ENCODE measurements around the gene CRIM1. TPM values are rescaled to one million over a fixed set of nuclear protein-coding genes. Genes with fewer than 3 reads are reported as not detected.

The CRIM1 gene
- total and polyA plus RNA-seq, 4 donors = 2.2 to 22.1 (median 9.6) TPM

DNA sequence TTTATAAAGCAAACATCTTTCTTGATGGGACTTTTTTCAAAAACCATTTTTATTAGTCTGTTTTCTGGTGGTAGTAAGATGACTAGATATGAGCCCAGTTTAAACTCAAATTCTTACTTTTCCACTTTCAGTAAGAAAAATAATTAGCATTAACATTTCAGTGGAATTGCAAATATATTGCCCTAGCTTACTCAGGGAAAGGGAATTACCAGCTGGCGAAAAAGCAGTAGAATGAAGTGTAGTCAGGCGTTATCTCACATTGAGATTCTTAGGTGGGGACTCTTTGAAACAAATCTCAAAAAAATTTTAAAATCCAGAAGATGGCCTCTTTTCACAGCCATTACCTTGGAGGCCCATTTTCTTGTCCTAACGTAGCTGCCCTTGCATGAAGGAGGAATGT is 65.8 kb downstream of the CRIM1 start:
- DNase-seq (ENCODE audit: low spot score) = no peak
- H3K4me3 ChIP-seq (ENCODE audit: low read depth in 1 of 3, low read length in 3 of 3) = no peak overlapping the region
- no peak overlapping the region for H3K9ac ChIP-seq (ENCODE audit: low read depth in 1 of 2, low read length in 2 of 2)
- no peak overlapping the region for H3K27ac ChIP-seq (ENCODE audit: low read depth in 1 of 2, low read length in 2 of 2)
- TF ChIP-seq, protein P1, sequence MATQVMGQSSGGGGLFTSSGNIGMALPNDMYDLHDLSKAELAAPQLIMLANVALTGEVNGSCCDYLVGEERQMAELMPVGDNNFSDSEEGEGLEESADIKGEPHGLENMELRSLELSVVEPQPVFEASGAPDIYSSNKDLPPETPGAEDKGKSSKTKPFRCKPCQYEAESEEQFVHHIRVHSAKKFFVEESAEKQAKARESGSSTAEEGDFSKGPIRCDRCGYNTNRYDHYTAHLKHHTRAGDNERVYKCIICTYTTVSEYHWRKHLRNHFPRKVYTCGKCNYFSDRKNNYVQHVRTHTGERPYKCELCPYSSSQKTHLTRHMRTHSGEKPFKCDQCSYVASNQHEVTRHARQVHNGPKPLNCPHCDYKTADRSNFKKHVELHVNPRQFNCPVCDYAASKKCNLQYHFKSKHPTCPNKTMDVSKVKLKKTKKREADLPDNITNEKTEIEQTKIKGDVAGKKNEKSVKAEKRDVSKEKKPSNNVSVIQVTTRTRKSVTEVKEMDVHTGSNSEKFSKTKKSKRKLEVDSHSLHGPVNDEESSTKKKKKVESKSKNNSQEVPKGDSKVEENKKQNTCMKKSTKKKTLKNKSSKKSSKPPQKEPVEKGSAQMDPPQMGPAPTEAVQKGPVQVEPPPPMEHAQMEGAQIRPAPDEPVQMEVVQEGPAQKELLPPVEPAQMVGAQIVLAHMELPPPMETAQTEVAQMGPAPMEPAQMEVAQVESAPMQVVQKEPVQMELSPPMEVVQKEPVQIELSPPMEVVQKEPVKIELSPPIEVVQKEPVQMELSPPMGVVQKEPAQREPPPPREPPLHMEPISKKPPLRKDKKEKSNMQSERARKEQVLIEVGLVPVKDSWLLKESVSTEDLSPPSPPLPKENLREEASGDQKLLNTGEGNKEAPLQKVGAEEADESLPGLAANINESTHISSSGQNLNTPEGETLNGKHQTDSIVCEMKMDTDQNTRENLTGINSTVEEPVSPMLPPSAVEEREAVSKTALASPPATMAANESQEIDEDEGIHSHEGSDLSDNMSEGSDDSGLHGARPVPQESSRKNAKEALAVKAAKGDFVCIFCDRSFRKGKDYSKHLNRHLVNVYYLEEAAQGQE (IDR thresholded peaks at IDR 0.05) = no peak
- no peak for TF ChIP-seq FOXA1 (IDR thresholded peaks at IDR 0.05)
- no peak for TF ChIP-seq RXRA (IDR thresholded peaks at IDR 0.05)
- no peak for TF ChIP-seq HNF4A (conservative IDR thresholded peaks at IDR 0.05)
- TF ChIP-seq, protein P2, sequence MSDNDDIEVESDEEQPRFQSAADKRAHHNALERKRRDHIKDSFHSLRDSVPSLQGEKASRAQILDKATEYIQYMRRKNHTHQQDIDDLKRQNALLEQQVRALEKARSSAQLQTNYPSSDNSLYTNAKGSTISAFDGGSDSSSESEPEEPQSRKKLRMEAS (IDR thresholded peaks at IDR 0.05) = no peak
- TF ChIP-seq, protein P3, sequence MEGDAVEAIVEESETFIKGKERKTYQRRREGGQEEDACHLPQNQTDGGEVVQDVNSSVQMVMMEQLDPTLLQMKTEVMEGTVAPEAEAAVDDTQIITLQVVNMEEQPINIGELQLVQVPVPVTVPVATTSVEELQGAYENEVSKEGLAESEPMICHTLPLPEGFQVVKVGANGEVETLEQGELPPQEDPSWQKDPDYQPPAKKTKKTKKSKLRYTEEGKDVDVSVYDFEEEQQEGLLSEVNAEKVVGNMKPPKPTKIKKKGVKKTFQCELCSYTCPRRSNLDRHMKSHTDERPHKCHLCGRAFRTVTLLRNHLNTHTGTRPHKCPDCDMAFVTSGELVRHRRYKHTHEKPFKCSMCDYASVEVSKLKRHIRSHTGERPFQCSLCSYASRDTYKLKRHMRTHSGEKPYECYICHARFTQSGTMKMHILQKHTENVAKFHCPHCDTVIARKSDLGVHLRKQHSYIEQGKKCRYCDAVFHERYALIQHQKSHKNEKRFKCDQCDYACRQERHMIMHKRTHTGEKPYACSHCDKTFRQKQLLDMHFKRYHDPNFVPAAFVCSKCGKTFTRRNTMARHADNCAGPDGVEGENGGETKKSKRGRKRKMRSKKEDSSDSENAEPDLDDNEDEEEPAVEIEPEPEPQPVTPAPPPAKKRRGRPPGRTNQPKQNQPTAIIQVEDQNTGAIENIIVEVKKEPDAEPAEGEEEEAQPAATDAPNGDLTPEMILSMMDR (IDR thresholded peaks at IDR 0.05; ENCODE audit: low read depth, low read length, missing input control) = no peak
- no peaks in the 10 kb centered on the region for H3K36me3 ChIP-seq (ENCODE audit: control insufficient read depth in 4 of 4, insufficient read depth in 3 of 4, low read depth in 1 of 4, low read length in 3 of 4)
- no peaks in the 10 kb centered on the region for H3K9me3 ChIP-seq (ENCODE audit: control insufficient read depth in 4 of 4, low read length in 3 of 4)
- WGBS = 92% methylated on average over 3 of the region's 3 CpGs
- H3K4me1 ChIP-seq (ENCODE audit: control insufficient read depth in 4 of 4, insufficient read depth in 4 of 4, low read length in 3 of 4) = no peaks in the 10 kb centered on the region
- no peaks in the 10 kb centered on the region for H3K27me3 ChIP-seq (ENCODE audit: control insufficient read depth in 4 of 4, insufficient read depth in 4 of 4, low read length in 3 of 4)

DNA sequence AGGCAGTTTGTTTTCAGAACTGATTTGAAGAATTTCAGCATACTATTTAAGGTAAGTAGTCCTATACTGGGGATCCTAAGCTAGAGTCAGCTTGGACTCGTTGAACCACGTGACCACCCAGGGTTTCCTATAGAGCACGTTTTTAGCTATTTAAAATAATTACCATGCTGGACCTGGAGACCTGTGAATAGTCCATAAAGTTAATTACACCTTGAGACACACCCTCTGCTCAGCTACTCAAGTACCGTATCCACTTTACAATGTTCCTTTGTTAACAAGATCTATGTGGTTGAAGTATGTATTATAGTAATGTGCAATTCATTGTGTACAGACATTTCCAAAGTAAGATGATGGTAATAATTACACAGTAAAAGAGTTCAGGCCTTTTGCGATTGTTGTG is 67.6 kb downstream of the CRIM1 start:
- H3K27ac ChIP-seq (ENCODE audit: low read depth in 1 of 2, low read length in 2 of 2) = no peak overlapping the region
- TF ChIP-seq TAF1 (conservative IDR thresholded peaks at IDR 0.05) = no peak
- TF ChIP-seq HNF4A (conservative IDR thresholded peaks at IDR 0.05) = no peak
- TF ChIP-seq, protein P4, sequence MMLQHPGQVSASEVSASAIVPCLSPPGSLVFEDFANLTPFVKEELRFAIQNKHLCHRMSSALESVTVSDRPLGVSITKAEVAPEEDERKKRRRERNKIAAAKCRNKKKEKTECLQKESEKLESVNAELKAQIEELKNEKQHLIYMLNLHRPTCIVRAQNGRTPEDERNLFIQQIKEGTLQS (IDR thresholded peaks at IDR 0.05) = no peak
- no peak for TF ChIP-seq JUND (IDR thresholded peaks at IDR 0.05)
- TF ChIP-seq FOXA2 (IDR thresholded peaks at IDR 0.05) = no peak
- no peak for TF ChIP-seq RXRA (IDR thresholded peaks at IDR 0.05)
- TF ChIP-seq, protein P3 (IDR thresholded peaks at IDR 0.05; ENCODE audit: low read depth, low read length, missing input control) = no peak
- no peak for TF ChIP-seq YY1 (IDR thresholded peaks at IDR 0.05)
- TF ChIP-seq, protein P5, sequence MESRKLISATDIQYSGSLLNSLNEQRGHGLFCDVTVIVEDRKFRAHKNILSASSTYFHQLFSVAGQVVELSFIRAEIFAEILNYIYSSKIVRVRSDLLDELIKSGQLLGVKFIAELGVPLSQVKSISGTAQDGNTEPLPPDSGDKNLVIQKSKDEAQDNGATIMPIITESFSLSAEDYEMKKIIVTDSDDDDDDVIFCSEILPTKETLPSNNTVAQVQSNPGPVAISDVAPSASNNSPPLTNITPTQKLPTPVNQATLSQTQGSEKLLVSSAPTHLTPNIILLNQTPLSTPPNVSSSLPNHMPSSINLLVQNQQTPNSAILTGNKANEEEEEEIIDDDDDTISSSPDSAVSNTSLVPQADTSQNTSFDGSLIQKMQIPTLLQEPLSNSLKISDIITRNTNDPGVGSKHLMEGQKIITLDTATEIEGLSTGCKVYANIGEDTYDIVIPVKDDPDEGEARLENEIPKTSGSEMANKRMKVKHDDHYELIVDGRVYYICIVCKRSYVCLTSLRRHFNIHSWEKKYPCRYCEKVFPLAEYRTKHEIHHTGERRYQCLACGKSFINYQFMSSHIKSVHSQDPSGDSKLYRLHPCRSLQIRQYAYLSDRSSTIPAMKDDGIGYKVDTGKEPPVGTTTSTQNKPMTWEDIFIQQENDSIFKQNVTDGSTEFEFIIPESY (IDR thresholded peaks at IDR 0.05) = no peak
- TF ChIP-seq, protein P1 (IDR thresholded peaks at IDR 0.05) = no peak
- TF ChIP-seq, protein P2 (IDR thresholded peaks at IDR 0.05) = no peak
- TF ChIP-seq FOXA1 (IDR thresholded peaks at IDR 0.05) = no peak
- TF ChIP-seq NR2F2 (IDR thresholded peaks at IDR 0.05) = no peak
- TF ChIP-seq GABPA (IDR thresholded peaks at IDR 0.05 in 1 of 2, conservative IDR thresholded peaks at IDR 0.05 in 1 of 2) = no peak
- TF ChIP-seq HNF4G (IDR thresholded peaks at IDR 0.05) = no peak
- TF ChIP-seq RAD21 (IDR thresholded peaks at IDR 0.05) = no peak
- no peak for TF ChIP-seq SP1 (IDR thresholded peaks at IDR 0.05)
- TF ChIP-seq EGR1 (IDR thresholded peaks at IDR 0.05; ENCODE audit: low read depth in 2 of 2) = no peak
- DNase-seq (ENCODE audit: low spot score) = no peak

More for the DNA sequence above, 67.6 kb downstream of the CRIM1 start:
- Histone ChIP-seq H3K9ac (ENCODE audit: low read depth in 1 of 2, low read length in 2 of 2) (no peak overlapping the region), H3K4me1 (ENCODE audit: control insufficient read depth in 4 of 4, insufficient read depth in 4 of 4, low read length in 3 of 4) (no peaks in the 10 kb centered on the region), H3K36me3 (ENCODE audit: control insufficient read depth in 4 of 4, insufficient read depth in 3 of 4, low read depth in 1 of 4, low read length in 3 of 4) (no peaks in the 10 kb centered on the region), H3K9me3 (ENCODE audit: control insufficient read depth in 4 of 4, low read length in 3 of 4) (no peaks in the 10 kb centered on the region), H3K27me3 (ENCODE audit: control insufficient read depth in 4 of 4, insufficient read depth in 4 of 4, low read length in 3 of 4) (no peaks in the 10 kb centered on the region), H3K4me3 (ENCODE audit: low read depth in 1 of 3, low read length in 3 of 3) (no peak overlapping the region)
- WGBS = 85% methylated on average over 5 of the region's 5 CpGs
